Measurements from ENCODE around the gene TBX3. TPM values are rescaled to one million over a fixed set of nuclear protein-coding genes. Genes with fewer than 3 reads are reported as not detected.

TBX3 gene
- polyA plus RNA-seq, 1 experiment, result 66.4 TPM

- ChIA-PET POLR2A (no interaction called here), CTCF (interaction anchor here (0.6 to 1.7 kb wide), 3 partner anchors 10 to 709 kb away, joined by 3 to 5 read pairs (median 4); partner anchors contain the start of gene TBX3)
- Histone ChIP-seq H3K27me3 (ENCODE audit: control insufficient read depth, insufficient read depth, low read length) (no peaks in the 10 kb centered on the region), H3K36me3 (ENCODE audit: control insufficient read depth, insufficient read depth, low read length) (no peaks in the 10 kb centered on the region), H3K4me3 (ENCODE audit: low read depth, low read length) (no peak overlapping the region)
- DNase-seq (ENCODE audit: low read depth), result no peak
- TF ChIP-seq CTCF (IDR thresholded peaks at IDR 0.05; ENCODE audit: insufficient read depth, low read depth, low read length), result no peak
Measured at GRCh38 chr12:114696443-114697242, 12.7 kb upstream of the TBX3 start.

DNA sequence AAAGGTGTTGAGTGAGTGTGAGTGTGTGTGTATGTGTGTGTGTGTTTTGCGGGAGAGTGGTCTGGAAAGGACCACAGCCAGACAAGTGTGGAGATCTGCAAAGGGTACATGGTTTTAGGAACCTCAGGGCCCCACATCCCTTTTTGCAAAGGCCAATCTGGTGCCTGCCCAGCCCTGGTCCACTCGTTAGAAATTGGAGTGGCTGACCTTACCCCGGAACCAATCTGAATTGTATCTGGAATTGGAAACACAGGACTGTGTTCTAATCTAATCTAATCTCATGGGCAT, 11.3 kb upstream of the TBX3 start:
- H3K27me3 ChIP-seq (ENCODE audit: control insufficient read depth, insufficient read depth, low read length), result no peaks in the 10 kb centered on the region
- no peak for DNase-seq (ENCODE audit: low read depth)
- ChIA-PET CTCF (interaction anchor here (1.0 to 1.7 kb wide), 2 partner anchors 11 to 49 kb away, joined by 3 to 5 read pairs; partner anchors contain the start of gene TBX3), POLR2A (no interaction called here)
- no peak overlapping the region for H3K4me3 ChIP-seq (ENCODE audit: low read depth, low read length)
- H3K36me3 ChIP-seq (ENCODE audit: control insufficient read depth, insufficient read depth, low read length), result no peaks in the 10 kb centered on the region
- TF ChIP-seq CTCF (IDR thresholded peaks at IDR 0.05; ENCODE audit: insufficient read depth, low read depth, low read length), result no peak

DNA sequence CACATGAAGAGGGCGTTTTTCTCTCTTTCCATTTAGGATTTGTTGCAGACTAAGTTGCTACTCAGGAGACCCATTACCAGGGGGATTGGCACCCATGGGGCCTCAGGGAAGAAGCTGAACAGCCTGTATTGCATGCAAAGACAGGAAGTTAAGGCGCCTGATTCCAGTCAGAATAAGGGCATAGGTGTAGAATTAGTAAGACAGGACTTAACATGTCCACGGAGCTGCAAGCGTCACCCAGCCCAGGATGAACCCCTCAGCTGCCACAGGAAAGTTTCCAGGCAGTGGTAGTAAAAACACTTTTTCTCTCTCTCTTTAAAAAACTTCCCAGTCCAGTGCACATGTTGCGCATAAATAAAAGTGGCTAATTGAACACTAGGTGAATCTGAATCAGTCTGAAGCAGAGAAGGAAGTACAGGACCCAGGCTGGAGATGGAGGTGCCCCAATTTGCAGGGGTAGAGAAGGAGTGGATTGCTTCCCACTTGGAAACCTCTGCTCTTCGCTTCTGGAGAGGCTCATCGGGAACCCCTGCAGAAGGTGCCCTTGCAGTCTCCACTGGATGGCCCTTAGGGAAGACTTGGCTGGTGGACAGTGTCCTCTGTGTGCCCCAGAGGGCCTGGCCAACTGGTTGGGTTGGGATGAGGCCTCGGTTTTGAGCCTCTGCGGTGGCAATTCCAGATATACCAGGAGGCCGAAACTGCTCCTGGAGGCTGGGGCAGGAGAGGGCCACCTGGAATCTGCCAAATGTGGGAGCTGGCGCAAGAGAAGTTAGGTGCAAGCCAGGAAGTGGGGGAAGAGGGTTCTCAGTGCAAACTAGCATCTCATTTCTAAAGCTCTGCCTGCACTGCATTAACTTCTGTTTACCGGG, 10.7 kb upstream of the TBX3 start:
- ChIA-PET POLR2A (no interaction called here), CTCF (interaction anchor here (1.0 to 1.4 kb wide), 3 partner anchors 10 to 239 kb away, joined by 3 read pairs; partner anchors contain the start of gene TBX3)
- no peaks in the 10 kb centered on the region for H3K36me3 ChIP-seq (ENCODE audit: control insufficient read depth, insufficient read depth, low read length)
- no peaks in the 10 kb centered on the region for H3K27me3 ChIP-seq (ENCODE audit: control insufficient read depth, insufficient read depth, low read length)
- DNase-seq (ENCODE audit: low read depth), result no peak
- no peak for TF ChIP-seq CTCF (IDR thresholded peaks at IDR 0.05; ENCODE audit: insufficient read depth, low read depth, low read length)
- no peak overlapping the region for H3K4me3 ChIP-seq (ENCODE audit: low read depth, low read length)

GRCh38 chr12:114693532-114693931, 9.6 kb upstream of the TBX3 start:
- Histone ChIP-seq H3K27me3 (ENCODE audit: control insufficient read depth, insufficient read depth, low read length) (no peaks in the 10 kb centered on the region), H3K36me3 (ENCODE audit: control insufficient read depth, insufficient read depth, low read length) (no peaks in the 10 kb centered on the region), H3K4me3 (ENCODE audit: low read depth, low read length) (peak overlapping the region; percentile 63)
- TF ChIP-seq CTCF (IDR thresholded peaks at IDR 0.05; ENCODE audit: insufficient read depth, low read depth, low read length), result no peak
- no peak for DNase-seq (ENCODE audit: low read depth)
- ChIA-PET CTCF (interaction anchor here (1.2 to 1.4 kb wide), 2 partner anchors 9 to 241 kb away, joined by 3 read pairs; partner anchors contain the start of gene TBX3), POLR2A (no interaction called here)

- H3K27me3 ChIP-seq (ENCODE audit: control insufficient read depth, insufficient read depth, low read length), result no peaks in the 10 kb centered on the region
- H3K36me3 ChIP-seq (ENCODE audit: control insufficient read depth, insufficient read depth, low read length), result no peaks in the 10 kb centered on the region
- TF ChIP-seq CTCF (IDR thresholded peaks at IDR 0.05; ENCODE audit: insufficient read depth, low read depth, low read length), result no peak
- no peak for DNase-seq (ENCODE audit: low read depth)
- POLR2A ChIA-PET, result no interaction called here
- CTCF ChIA-PET, result interaction anchor here (1.2 to 1.4 kb wide), 2 partner anchors 8 to 241 kb away, joined by 3 read pairs; partner anchors contain the start of gene TBX3
- H3K4me3 ChIP-seq (ENCODE audit: low read depth, low read length), result peak overlapping the region; percentile 63
Measured at GRCh38 chr12:114693059-114693531, 9.1 kb upstream of the TBX3 start.

Data from BJ (cell line).